MCF 10A (cell line): Measurements from ENCODE around the gene GNB1. TPM values are rescaled to one million over a fixed set of nuclear protein-coding genes. Genes with fewer than 3 reads are reported as not detected.

Experiments
- BruUV-seq: library from RNA; stranded (reverse); fragments of 400-500 nt; replicated peaks from 2 replicates; lab custom pipeline; 2021; lab: Mats Ljungman, UMichigan
- CTCF ChIA-PET: fragments of 300-600 bp; sonication (Branson Sonifier 250); formaldehyde crosslinking; extraction: SDS; loops from one replicate; lab custom pipeline; 2021; ENCODE audit warnings: antibody characterized with exemption, inconsistent platforms; lab: Yijun Ruan, JAX
- POLR2A ChIA-PET: fragments of 300-600, 350-650 bp; sonication (Branson Sonifier 250); formaldehyde crosslinking; extraction: SDS; loops from one replicate; lab custom pipeline; 2020; ENCODE audit warnings: antibody characterized with exemption, inconsistent platforms; lab: Yijun Ruan, JAX
- DNase-seq: peaks from one replicate; pipeline ENCODE4 v3.0.0-alpha.2; 2018; ENCODE audit not compliant: unreplicated experiment
- H3K27ac Mint-ChIP-seq: one replicate; pipeline ENCODE4 v1.8.0; 2022; ENCODE audit warnings: mild to moderate bottlenecking, low read depth, mixed read lengths; ENCODE audit not compliant: unreplicated experiment
- H3K27me3 Mint-ChIP-seq: one replicate; pipeline ENCODE4 v1.8.0; 2022; ENCODE audit warnings: mixed read lengths; ENCODE audit not compliant: insufficient read depth, unreplicated experiment
- H3K36me3 Mint-ChIP-seq: one replicate; pipeline ENCODE4 v1.8.0; 2022; ENCODE audit warnings: mild to moderate bottlenecking, moderate library complexity, mixed read lengths; ENCODE audit not compliant: insufficient read depth, unreplicated experiment
- H3K4me1 Mint-ChIP-seq: one replicate; pipeline ENCODE4 v1.8.0; 2022; ENCODE audit warnings: mixed read lengths; ENCODE audit not compliant: insufficient read depth, unreplicated experiment
- H3K4me3 Mint-ChIP-seq: one replicate; pipeline ENCODE4 v1.8.0; 2022; ENCODE audit warnings: mild to moderate bottlenecking, moderate library complexity, mixed read lengths; ENCODE audit not compliant: unreplicated experiment
- H3K9me3 Mint-ChIP-seq: one replicate; pipeline ENCODE4 v1.8.0; 2022; ENCODE audit warnings: mixed read lengths; ENCODE audit not compliant: unreplicated experiment
- intact Hi-C: fragments of 100-400 bp; cut with micrococcal nuclease; formaldehyde crosslinking; loops from 2 replicates; pipeline ENCODE4 v1.14.1; 2022
- total RNA-seq: library from RNA; stranded (reverse); gene quantifications from 2 replicates; pipeline ENCODE4 v1.2.3, GENCODE V29; 2022
- TF ChIP-seq, protein P1 (sequence below): fragments of 200-600 bp; IDR thresholded peaks from one replicate; pipeline ENCODE4 v1.8.0; 2022; ENCODE audit warnings: antibody characterized with exemption, mild to moderate bottlenecking; ENCODE audit not compliant: unreplicated experiment

The GNB1 gene
- total RNA-seq, 1 experiment from 2014 or later, result 430 TPM

DNA sequence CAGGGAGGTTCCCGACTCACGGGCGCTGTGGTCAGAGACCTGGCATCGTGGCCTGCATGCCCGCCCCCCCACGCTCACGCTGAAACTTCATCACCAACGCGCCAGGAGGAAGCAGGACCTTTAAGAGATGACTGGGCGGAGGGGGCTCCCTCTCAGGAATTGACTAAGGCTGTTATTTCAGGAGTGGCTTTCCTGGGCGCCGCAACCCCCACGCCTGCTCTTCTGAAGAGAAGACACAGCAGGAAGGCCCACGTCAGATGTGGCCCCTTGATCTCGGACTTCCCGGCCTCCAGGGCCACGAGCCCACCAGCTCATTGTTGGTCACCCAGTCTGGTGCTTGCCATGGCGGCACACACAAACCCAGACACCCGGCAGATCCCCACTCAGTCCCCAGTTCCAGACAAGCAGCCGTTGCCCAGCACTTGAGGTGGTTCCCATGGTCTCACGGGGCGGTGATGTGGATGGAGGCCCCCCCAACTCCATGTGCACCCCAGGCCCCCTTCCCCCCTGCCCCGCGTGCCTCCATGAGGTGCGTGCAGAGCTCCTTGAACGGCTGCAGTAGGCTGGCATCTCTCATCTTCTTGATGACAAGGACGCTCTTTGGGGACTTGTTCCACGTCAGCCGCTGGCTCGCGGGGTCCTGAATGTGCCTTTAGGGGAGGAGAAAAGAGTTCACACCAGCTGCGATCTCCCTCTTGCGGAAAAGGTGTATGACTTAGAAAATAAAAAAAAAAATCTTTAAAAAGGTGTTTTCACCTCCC lies 134.0 kb downstream of the GNB1 start:
- DNase-seq, result no peak
- H3K36me3 Mint-ChIP-seq, result peaks cover 86% of the 10 kb centered on the region
- no TSS peak for BruUV-seq
- POLR2A ChIA-PET, result interaction anchor here (1.7 kb wide), 1 partner anchor 22 kb away, joined by 4 read pairs; no protein-coding TSS in a partner anchor
- no peak overlapping the region for H3K27ac Mint-ChIP-seq
- CTCF ChIA-PET, result no interaction called here
- H3K9me3 Mint-ChIP-seq, result no peaks in the 10 kb centered on the region
- H3K4me3 Mint-ChIP-seq, result no peak overlapping the region
- TF ChIP-seq, protein P1, sequence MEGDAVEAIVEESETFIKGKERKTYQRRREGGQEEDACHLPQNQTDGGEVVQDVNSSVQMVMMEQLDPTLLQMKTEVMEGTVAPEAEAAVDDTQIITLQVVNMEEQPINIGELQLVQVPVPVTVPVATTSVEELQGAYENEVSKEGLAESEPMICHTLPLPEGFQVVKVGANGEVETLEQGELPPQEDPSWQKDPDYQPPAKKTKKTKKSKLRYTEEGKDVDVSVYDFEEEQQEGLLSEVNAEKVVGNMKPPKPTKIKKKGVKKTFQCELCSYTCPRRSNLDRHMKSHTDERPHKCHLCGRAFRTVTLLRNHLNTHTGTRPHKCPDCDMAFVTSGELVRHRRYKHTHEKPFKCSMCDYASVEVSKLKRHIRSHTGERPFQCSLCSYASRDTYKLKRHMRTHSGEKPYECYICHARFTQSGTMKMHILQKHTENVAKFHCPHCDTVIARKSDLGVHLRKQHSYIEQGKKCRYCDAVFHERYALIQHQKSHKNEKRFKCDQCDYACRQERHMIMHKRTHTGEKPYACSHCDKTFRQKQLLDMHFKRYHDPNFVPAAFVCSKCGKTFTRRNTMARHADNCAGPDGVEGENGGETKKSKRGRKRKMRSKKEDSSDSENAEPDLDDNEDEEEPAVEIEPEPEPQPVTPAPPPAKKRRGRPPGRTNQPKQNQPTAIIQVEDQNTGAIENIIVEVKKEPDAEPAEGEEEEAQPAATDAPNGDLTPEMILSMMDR, result no peak
- peaks cover 24% of the 10 kb centered on the region for H3K4me1 Mint-ChIP-seq
- intact Hi-C loops, result no loop called here
- H3K27me3 Mint-ChIP-seq, result no peaks in the 10 kb centered on the region

- no TSS peak for BruUV-seq
- H3K4me3 Mint-ChIP-seq, result no peak overlapping the region
- H3K4me1 Mint-ChIP-seq, result peaks cover 17% of the 10 kb centered on the region
- no peak overlapping the region for H3K27ac Mint-ChIP-seq
- H3K9me3 Mint-ChIP-seq, result no peaks in the 10 kb centered on the region
- H3K27me3 Mint-ChIP-seq, result no peaks in the 10 kb centered on the region
- ChIA-PET POLR2A (no interaction called here), CTCF (interaction anchor here (0.6 kb wide), 1 partner anchor 34 kb away, joined by 3 read pairs; no protein-coding TSS in a partner anchor)
- TF ChIP-seq, protein P1, result no peak
- intact Hi-C loops, result no loop called here
- DNase-seq, result no peak
- H3K36me3 Mint-ChIP-seq, result peaks cover 76% of the 10 kb centered on the region
Observed at GRCh38 chr1:1755852-1756251, 135.0 kb downstream of the GNB1 start.

- Mint-ChIP-seq H3K4me3 (no peak overlapping the region), H3K9me3 (no peaks in the 10 kb centered on the region), H3K36me3 (peaks cover 72% of the 10 kb centered on the region), H3K4me1 (peaks cover 17% of the 10 kb centered on the region), H3K27me3 (no peaks in the 10 kb centered on the region), H3K27ac (no peak overlapping the region)
- TF ChIP-seq, protein P1, result no peak
- intact Hi-C loops, result no loop called here
- BruUV-seq, result no TSS peak
- no peak for DNase-seq
- ChIA-PET CTCF (interaction anchor here (0.6 kb wide), 1 partner anchor 34 kb away, joined by 3 read pairs; no protein-coding TSS in a partner anchor), POLR2A (no interaction called here)
Observed at GRCh38 chr1:1755426-1755825, 135.5 kb downstream of the GNB1 start.

GRCh38 chr1:1754051-1754815 lies 136.7 kb downstream of the GNB1 start:
- ChIA-PET POLR2A (interaction anchor here (0.6 kb wide), 1 partner anchor 730 kb away, joined by 3 read pairs; no protein-coding TSS in a partner anchor), CTCF (no interaction called here)
- BruUV-seq, result no TSS peak
- H3K4me3 Mint-ChIP-seq, result no peak overlapping the region
- TF ChIP-seq, protein P1, result no peak
- H3K36me3 Mint-ChIP-seq, result peaks cover 65% of the 10 kb centered on the region
- no peak overlapping the region for H3K27ac Mint-ChIP-seq
- intact Hi-C loops, result no loop called here
- H3K4me1 Mint-ChIP-seq, result peaks cover 15% of the 10 kb centered on the region
- no peaks in the 10 kb centered on the region for H3K9me3 Mint-ChIP-seq
- no peaks in the 10 kb centered on the region for H3K27me3 Mint-ChIP-seq
- no peak for DNase-seq
